SK-N-SH (cell line): Measurements from ENCODE around the gene DNPH1.

Experiments used
- FOXM1 ChIP-seq: IDR thresholded peaks from 2 replicates; pipeline ENCODE4 v1.4.0; 2012; ENCODE audit warnings: low read depth, mild to moderate bottlenecking
- GATA2 ChIP-seq: sonication (generic); formaldehyde crosslinking; IDR thresholded peaks from 2 replicates; pipeline ENCODE4 v1.5.0; 2020; ENCODE audit warnings: mild to moderate bottlenecking, missing genetic modification reagents
- TF ChIP-seq, protein P1 (sequence below): IDR thresholded peaks from 2 replicates; pipeline ENCODE4 v1.6.1; 2012; ENCODE audit warnings: mild to moderate bottlenecking, low read depth, low read length, moderate library complexity
- TF ChIP-seq, protein P2 (sequence below): fragments of 200-600 bp; sonication (generic); IDR thresholded peaks from 2 replicates; pipeline ENCODE4 v1.6.1; 2017; ENCODE audit warnings: antibody characterized with exemption, mild to moderate bottlenecking, moderate library complexity

DNA sequence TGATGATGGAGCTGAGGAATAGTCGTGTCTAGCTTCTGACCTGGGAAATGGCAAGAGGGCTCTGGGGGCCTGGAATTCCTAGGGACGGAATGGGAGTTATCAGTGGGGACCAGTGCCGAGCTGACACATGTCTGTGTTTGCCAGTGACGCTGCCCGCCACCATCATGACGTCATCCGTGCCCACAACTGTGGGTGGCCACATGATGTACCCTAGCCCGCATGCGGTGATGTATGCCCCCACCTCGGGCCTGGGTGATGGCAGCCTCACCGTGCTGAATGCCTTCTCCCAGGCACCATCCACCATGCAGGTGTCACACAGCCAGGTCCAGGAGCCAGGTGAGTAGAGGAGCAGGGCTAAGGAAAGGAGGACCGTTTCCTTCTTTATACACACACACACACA is 51.1 kb downstream of the DNPH1 start:
- TF ChIP-seq GATA2 (CRISPR knock-in tag) (no peak), FOXM1 (no peak)
- TF ChIP-seq, protein P1, sequence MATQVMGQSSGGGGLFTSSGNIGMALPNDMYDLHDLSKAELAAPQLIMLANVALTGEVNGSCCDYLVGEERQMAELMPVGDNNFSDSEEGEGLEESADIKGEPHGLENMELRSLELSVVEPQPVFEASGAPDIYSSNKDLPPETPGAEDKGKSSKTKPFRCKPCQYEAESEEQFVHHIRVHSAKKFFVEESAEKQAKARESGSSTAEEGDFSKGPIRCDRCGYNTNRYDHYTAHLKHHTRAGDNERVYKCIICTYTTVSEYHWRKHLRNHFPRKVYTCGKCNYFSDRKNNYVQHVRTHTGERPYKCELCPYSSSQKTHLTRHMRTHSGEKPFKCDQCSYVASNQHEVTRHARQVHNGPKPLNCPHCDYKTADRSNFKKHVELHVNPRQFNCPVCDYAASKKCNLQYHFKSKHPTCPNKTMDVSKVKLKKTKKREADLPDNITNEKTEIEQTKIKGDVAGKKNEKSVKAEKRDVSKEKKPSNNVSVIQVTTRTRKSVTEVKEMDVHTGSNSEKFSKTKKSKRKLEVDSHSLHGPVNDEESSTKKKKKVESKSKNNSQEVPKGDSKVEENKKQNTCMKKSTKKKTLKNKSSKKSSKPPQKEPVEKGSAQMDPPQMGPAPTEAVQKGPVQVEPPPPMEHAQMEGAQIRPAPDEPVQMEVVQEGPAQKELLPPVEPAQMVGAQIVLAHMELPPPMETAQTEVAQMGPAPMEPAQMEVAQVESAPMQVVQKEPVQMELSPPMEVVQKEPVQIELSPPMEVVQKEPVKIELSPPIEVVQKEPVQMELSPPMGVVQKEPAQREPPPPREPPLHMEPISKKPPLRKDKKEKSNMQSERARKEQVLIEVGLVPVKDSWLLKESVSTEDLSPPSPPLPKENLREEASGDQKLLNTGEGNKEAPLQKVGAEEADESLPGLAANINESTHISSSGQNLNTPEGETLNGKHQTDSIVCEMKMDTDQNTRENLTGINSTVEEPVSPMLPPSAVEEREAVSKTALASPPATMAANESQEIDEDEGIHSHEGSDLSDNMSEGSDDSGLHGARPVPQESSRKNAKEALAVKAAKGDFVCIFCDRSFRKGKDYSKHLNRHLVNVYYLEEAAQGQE: no peak
- TF ChIP-seq, protein P2, sequence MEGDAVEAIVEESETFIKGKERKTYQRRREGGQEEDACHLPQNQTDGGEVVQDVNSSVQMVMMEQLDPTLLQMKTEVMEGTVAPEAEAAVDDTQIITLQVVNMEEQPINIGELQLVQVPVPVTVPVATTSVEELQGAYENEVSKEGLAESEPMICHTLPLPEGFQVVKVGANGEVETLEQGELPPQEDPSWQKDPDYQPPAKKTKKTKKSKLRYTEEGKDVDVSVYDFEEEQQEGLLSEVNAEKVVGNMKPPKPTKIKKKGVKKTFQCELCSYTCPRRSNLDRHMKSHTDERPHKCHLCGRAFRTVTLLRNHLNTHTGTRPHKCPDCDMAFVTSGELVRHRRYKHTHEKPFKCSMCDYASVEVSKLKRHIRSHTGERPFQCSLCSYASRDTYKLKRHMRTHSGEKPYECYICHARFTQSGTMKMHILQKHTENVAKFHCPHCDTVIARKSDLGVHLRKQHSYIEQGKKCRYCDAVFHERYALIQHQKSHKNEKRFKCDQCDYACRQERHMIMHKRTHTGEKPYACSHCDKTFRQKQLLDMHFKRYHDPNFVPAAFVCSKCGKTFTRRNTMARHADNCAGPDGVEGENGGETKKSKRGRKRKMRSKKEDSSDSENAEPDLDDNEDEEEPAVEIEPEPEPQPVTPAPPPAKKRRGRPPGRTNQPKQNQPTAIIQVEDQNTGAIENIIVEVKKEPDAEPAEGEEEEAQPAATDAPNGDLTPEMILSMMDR: no peak
